Stomach (tissue), 9 donors: ENCODE measurements around the gene SLFNL1. TPM values are rescaled to one million over a fixed set of nuclear protein-coding genes. Genes with fewer than 3 reads are reported as not detected.

ENCODE experiments used
- DNase-seq, 2 donors: peaks; one replicate each; pipeline versions ENCODE4 v3.0.0 to v3.0.0-alpha.2; 2013 to 2019
- H3K27ac ChIP-seq, 5 donors: fragments of 200-600 bp in 4 of 5; sonication (generic) in 4 of 5; one replicate each; pipeline ENCODE4 v1.5.1; 2013 to 2019; ENCODE audit warnings: mild to moderate bottlenecking in 1 of 5, moderate library complexity in 1 of 5
- H3K27me3 ChIP-seq, 3 donors: fragments of 200-600 bp; sonication (generic); one replicate each; pipeline ENCODE4 v1.5.1; 2017 to 2019; ENCODE audit warnings: mixed run types in 1 of 3
- H3K36me3 ChIP-seq, 4 donors: fragments of 200-600 bp; sonication (generic); 1 replicate in 3 of 4; 2 replicates in 1 of 4; pipeline ENCODE4 v1.5.1; 2016 to 2019
- H3K4me1 ChIP-seq, 4 donors: fragments of 200-600 bp; sonication (generic); one replicate each; pipeline ENCODE4 v1.5.1; 2016 to 2019
- H3K4me3 ChIP-seq, 4 donors: fragments of 200-600 bp; sonication (generic) in 3 of 4; one replicate each; pipeline ENCODE4 v1.5.1; 2016 to 2019; ENCODE audit warnings: mild to moderate bottlenecking in 1 of 4
- H3K9me3 ChIP-seq, 4 donors: fragments of 200-600 bp; sonication (generic); one replicate each; pipeline ENCODE4 v1.5.1; 2016 to 2019
- EP300 ChIP-seq: sonication (generic); formaldehyde crosslinking; IDR thresholded peaks from one replicate; pipeline ENCODE4 v1.6.1; 2017; ENCODE audit warnings: antibody characterized with exemption
- POLR2A ChIP-seq, 4 donors: fragments of 450-650 bp; IDR thresholded peaks; one replicate each; pipeline ENCODE4 v1.6.1; 2016; ENCODE audit warnings: antibody characterized with exemption in 4 of 4, control low read depth in 2 of 4, mild to moderate bottlenecking in 1 of 4, moderate library complexity in 1 of 4
- POLR2AphosphoS5 ChIP-seq, 3 donors: sonication (generic); formaldehyde crosslinking; IDR thresholded peaks; one replicate each; pipeline ENCODE4 v1.6.1; 2016; ENCODE audit warnings: antibody characterized with exemption in 3 of 3
- WGBS, 5 donors: extraction: QIAGEN DNeasy Blood & Tissue Kit in 3 of 5; methylation state at CpG; one replicate each; pipeline versions ENCODE4 v1.1.5 to v1.1.7; 2013 to 2018; 5-methylcytosine and 5-hydroxymethylcytosine counted together
- intact Hi-C: fragments of 100-400 bp; cut with DNase I; formaldehyde crosslinking; loops from one replicate; pipeline ENCODE4 v1.15.1; 2023; ENCODE audit warnings: low total_unique reads
- polyA plus RNA-seq, 3 donors: library from polyadenylated mRNA; stranded (reverse); fragments of 200-250 nt; gene quantifications; one replicate each; pipeline ENCODE4 v1.2.3, GENCODE V29; 2013
- total RNA-seq, 5 donors: library from RNA; depleted of rRNA; stranded (reverse); fragments of >200 nt; gene quantifications; one replicate each; pipeline versions ENCODE4 v1.1.0 to v1.2.3, GENCODE V29; 2014 to 2016
- TF ChIP-seq, protein P1 (sequence below), 7 experiments: fragments of 450-650 bp in 4 of 7; fragments of 200-600 bp in 3 of 7; sonication (generic) in 3 of 7; IDR thresholded peaks; one replicate each; pipeline ENCODE4 v1.5.1; 2016 to 2019; ENCODE audit warnings: antibody characterized with exemption in 7 of 7, control low read depth in 2 of 7, mild to moderate bottlenecking in 1 of 7
- donor health status: healthy with polysubstance abuse.
- donor health status: Bipolar disorder and iron deficiency.
- donor health status: healthy.

SLFNL1 gene
- total and polyA plus RNA-seq, 8 donors: 0.25 to 10.5 (median 0.73) TPM; not detected in 3

DNA sequence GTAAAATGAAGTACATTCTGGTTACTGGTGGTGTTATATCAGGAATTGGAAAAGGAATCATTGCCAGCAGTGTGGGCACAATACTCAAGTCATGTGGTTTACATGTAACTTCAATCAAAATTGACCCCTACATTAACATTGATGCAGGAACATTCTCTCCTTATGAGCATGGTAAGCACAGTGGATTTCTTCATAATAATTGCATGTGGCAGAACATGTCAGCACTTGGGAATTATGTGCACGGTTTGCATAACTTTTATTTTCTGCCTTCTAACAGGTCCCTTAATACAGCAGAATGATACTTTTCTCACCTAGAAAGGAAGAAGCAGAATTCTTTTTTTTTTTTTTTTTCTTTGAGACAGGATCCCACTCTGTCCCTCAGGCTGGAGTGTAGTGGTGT lies 38.2 kb downstream of the SLFNL1 start:
- H3K27ac ChIP-seq: peak overlapping the region in 4 of 5 donors; percentile 8 to 97 (median 74)
- peaks cover 24 to 65% (median 45%) of the 10 kb centered on the region in 4 donors for H3K4me1 ChIP-seq
- no peak overlapping the region for H3K4me3 ChIP-seq

DNA sequence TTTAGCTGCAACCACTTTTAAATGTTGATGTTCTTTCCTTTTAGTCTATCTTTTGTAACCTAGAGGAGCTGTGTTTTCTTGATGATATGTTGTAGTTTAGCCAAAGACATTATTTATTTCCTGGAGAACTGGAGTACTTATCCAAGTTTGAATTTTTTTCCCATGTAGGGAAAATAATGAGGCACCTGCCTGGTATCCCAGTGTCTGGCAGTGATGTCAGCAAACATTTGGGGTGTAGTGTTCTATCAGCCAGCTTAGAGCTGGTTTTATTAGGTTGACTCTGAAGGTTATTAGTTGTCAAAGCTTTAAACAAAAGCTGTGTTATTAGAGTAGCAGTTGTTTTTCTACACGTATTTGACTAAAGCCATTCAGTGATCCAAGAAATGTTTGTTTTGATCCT lies 38.8 kb downstream of the SLFNL1 start:
- Histone ChIP-seq H3K27ac (peak overlapping the region in 4 of 5 donors; percentile 55 to 97 (median 75)), H3K4me3 (no peak overlapping the region)
- 38 to 52% (median 48%) methylated on average over 1 of the region's 1 CpG for WGBS, 5 donors

More for the DNA sequence above, 38.2 kb downstream of the SLFNL1 start:
- peaks cover 20 to 50% (median 42%) of the 10 kb centered on the region in 4 donors for H3K36me3 ChIP-seq
- no peak for DNase-seq
- intact Hi-C loops: no loop called here
- peak in 1 of 3 donors; percentile 32 for TF ChIP-seq POLR2AphosphoS5 (IDR thresholded peaks at IDR 0.05)
- TF ChIP-seq, protein P1, sequence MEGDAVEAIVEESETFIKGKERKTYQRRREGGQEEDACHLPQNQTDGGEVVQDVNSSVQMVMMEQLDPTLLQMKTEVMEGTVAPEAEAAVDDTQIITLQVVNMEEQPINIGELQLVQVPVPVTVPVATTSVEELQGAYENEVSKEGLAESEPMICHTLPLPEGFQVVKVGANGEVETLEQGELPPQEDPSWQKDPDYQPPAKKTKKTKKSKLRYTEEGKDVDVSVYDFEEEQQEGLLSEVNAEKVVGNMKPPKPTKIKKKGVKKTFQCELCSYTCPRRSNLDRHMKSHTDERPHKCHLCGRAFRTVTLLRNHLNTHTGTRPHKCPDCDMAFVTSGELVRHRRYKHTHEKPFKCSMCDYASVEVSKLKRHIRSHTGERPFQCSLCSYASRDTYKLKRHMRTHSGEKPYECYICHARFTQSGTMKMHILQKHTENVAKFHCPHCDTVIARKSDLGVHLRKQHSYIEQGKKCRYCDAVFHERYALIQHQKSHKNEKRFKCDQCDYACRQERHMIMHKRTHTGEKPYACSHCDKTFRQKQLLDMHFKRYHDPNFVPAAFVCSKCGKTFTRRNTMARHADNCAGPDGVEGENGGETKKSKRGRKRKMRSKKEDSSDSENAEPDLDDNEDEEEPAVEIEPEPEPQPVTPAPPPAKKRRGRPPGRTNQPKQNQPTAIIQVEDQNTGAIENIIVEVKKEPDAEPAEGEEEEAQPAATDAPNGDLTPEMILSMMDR (IDR thresholded peaks at IDR 0.05): no peak
- H3K9me3 ChIP-seq: no peaks in the 10 kb centered on the region
- 77 to 92% (median 84%) methylated on average over 1 of the region's 1 CpG for WGBS, 5 donors
- H3K27me3 ChIP-seq: no peaks in the 10 kb centered on the region

GRCh38 chr1:40981691-40982448 lies 39.7 kb downstream of the SLFNL1 start:
- Histone ChIP-seq H3K4me1 (peaks cover 24 to 63% (median 45%) of the 10 kb centered on the region in 4 donors), H3K27ac (peak overlapping the region in 4 of 5 donors; percentile 55 to 97 (median 93)), H3K4me3 (peak overlapping the region in 3 of 4 donors; percentile 2 to 64 (median 26)), H3K27me3 (no peaks in the 10 kb centered on the region), H3K36me3 (peaks cover 6 to 36% (median 28%) of the 10 kb centered on the region in 4 donors), H3K9me3 (no peaks in the 10 kb centered on the region)
- no peak for TF ChIP-seq POLR2A (IDR thresholded peaks at IDR 0.05)
- TF ChIP-seq EP300: no peak
- TF ChIP-seq, protein P1 (IDR thresholded peaks at IDR 0.05): no peak
- no peak for TF ChIP-seq POLR2AphosphoS5 (IDR thresholded peaks at IDR 0.05)
- intact Hi-C loops: no loop called here
- 45 to 61% (median 48%) methylated on average over 14 of the region's 14 CpGs for WGBS, 5 donors
- peak in 1 of 2 donors; percentile 65 for DNase-seq

More for the DNA sequence above, 38.8 kb downstream of the SLFNL1 start:
- DNase-seq: no peak
- H3K27me3 ChIP-seq: no peaks in the 10 kb centered on the region
- peaks cover 24 to 65% (median 46%) of the 10 kb centered on the region in 4 donors for H3K4me1 ChIP-seq
- H3K36me3 ChIP-seq: peaks cover 14 to 44% (median 37%) of the 10 kb centered on the region in 4 donors
- intact Hi-C loops: no loop called here
- TF ChIP-seq EP300 (no peak), POLR2AphosphoS5 (IDR thresholded peaks at IDR 0.05) (peak in 1 of 3 donors; percentile 31)
- H3K9me3 ChIP-seq: no peaks in the 10 kb centered on the region

DNA sequence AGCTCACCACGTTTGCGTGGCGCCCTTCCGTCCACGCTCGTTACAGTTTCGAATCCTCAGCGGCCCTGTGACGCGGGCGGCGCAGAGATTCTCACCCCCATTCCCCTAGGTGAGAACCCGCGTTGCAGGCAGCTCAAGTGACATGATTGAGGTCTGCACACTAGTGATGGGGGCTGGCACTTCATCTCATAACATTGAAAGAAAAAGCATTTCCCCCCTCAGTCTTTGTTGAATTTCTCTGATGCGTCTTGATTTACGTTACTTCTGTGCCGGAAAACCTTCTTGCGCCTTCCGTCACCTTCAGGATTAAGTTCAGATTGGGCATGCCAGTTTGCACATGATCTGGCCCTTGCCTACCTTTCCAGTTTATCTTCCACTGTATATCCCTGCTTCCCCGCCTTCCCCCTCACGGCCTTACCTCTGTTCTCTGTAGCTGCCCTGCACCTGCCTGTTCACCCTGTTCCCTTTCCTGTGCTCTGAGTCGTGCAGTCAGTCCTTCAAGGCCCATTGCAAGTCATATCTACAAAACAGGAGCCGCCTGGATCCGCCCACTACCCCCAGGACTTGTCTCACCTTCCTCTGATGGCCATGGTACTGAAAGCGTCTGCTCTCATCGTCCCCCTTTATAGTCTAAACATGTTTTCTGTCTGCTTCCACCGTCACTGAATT lies 40.9 kb downstream of the SLFNL1 start:
- Histone ChIP-seq H3K36me3 (peaks cover 4 to 23% (median 15%) of the 10 kb centered on the region in 4 donors), H3K4me1 (peaks cover 24 to 59% (median 42%) of the 10 kb centered on the region in 4 donors), H3K9me3 (no peaks in the 10 kb centered on the region), H3K4me3 (peak overlapping the region; percentile 64 to 86 (median 70)), H3K27ac (peak overlapping the region; percentile 92 to 97 (median 93)), H3K27me3 (no peaks in the 10 kb centered on the region)
- TF ChIP-seq, protein P1 (IDR thresholded peaks at IDR 0.05): no peak
- TF ChIP-seq EP300: no peak
- TF ChIP-seq POLR2AphosphoS5 (IDR thresholded peaks at IDR 0.05): peak in 1 of 3 donors; percentile 9
- no peak for TF ChIP-seq POLR2A (IDR thresholded peaks at IDR 0.05)
- intact Hi-C loops: no loop called here
- peak; percentile 30 to 58 for DNase-seq
- WGBS, 5 donors: 13 to 19% (median 15%) methylated on average over 23 to 27 of the region's 27 CpGs
